A549 (cell line): Measurements from ENCODE around the gene RAD51B. TPM values are rescaled to one million over a fixed set of nuclear protein-coding genes. Genes with fewer than 3 reads are reported as not detected.
"Not testable (repeated sequence)": the region's sequence is repeated elsewhere in the genome, so short reads cannot be mapped to it uniquely, and the experiment has no call there.

ENCODE experiments used
- ATAC-seq, 2 experiments: fragments of 200-7000 bp in 1 of 2; fragments of >200 bp in 1 of 2; cut with Nextera tagmentation in 1 of 2; cut with Tn5 transposase in 1 of 2; 3 replicates each; pipeline versions ENCODE4 v1.8.0 to v1.9.1; 2018 to 2020; ENCODE audit warnings: mild to moderate bottlenecking in 1 of 2, moderate library complexity in 1 of 2
- CTCF ChIA-PET: fragments of 300-600 bp; sonication (Branson Sonifier 250); formaldehyde crosslinking; extraction: SDS; loops from one replicate; lab custom pipeline; 2021; ENCODE audit warnings: antibody characterized with exemption, inconsistent platforms; lab: Yijun Ruan, JAX
- POLR2A ChIA-PET: fragments of 350-600 bp; formaldehyde crosslinking; extraction: SDS; loops from one replicate; lab custom pipeline; 2021; ENCODE audit warnings: antibody characterized with exemption, inconsistent platforms; lab: Yijun Ruan, JAX
- DNase-seq, 2 experiments: peaks; one replicate each; pipeline versions ENCODE4 v3.0.0 to v3.0.0-alpha.2; 2011 to 2016; ENCODE audit warnings: low read depth in 1 of 2, low spot score in 1 of 2
- FAIRE-seq: peaks from 2 replicates; lab custom pipeline; 2011; peaks lifted over from hg19 to GRCh38; lab: Jason Lieb, UNC
- H3K27ac ChIP-seq, 2 experiments: fragments of >200 bp; sonication (Bioruptor Twin); formaldehyde crosslinking; 3 replicates each; pipeline ENCODE4 v1.5.1; 2016 to 2017
- H3K4me1 ChIP-seq: fragments of >200 bp; sonication (Bioruptor Twin); formaldehyde crosslinking; 3 replicates; pipeline ENCODE4 v1.6.1; 2016
- H3K4me2 ChIP-seq: fragments of >200 bp; sonication (Bioruptor Twin); formaldehyde crosslinking; 3 replicates; pipeline ENCODE4 v1.6.1; 2016
- H3K4me3 ChIP-seq: fragments of >200 bp; sonication (Bioruptor Twin); formaldehyde crosslinking; 3 replicates; pipeline ENCODE4 v1.5.1; 2016
- H3K9me3 ChIP-seq: fragments of >200 bp; sonication (Bioruptor Twin); formaldehyde crosslinking; 3 replicates; pipeline ENCODE4 v1.6.1; 2016
- CTCF ChIP-seq: fragments of >200 bp; sonication (Bioruptor Twin); formaldehyde crosslinking; IDR thresholded peaks from 3 replicates; pipeline ENCODE4 v1.5.1; 2016
- FOSL2 ChIP-seq, 2 experiments: fragments of 450-650 bp in 1 of 2; fragments of >200 bp in 1 of 2; sonication (Bioruptor Twin) in 1 of 2; formaldehyde crosslinking; IDR thresholded peaks; 2 replicates each; pipeline versions ENCODE4 v1.5.0 to v1.6.1; 2016 to 2020; ENCODE audit warnings: mild to moderate bottlenecking in 1 of 2, moderate library complexity in 1 of 2
- HOXB5 ChIP-seq: fragments of 250-450 bp; sonication (Bioruptor Pico); IDR thresholded peaks from 2 replicates; pipeline ENCODE4 v1.5.0; 2020; ENCODE audit warnings: mild to moderate bottlenecking, moderate library complexity
- JUNB ChIP-seq: fragments of >200 bp; sonication (Bioruptor Twin); formaldehyde crosslinking; IDR thresholded peaks from 2 replicates; pipeline ENCODE4 v1.6.1; 2016
- POLR2A ChIP-seq: IDR thresholded peaks from 2 replicates; pipeline ENCODE4 v1.6.1; 2012; ENCODE audit warnings: mild to moderate bottlenecking, low read length
- RAD21 ChIP-seq, 2 experiments: fragments of >200 bp in 1 of 2; sonication (Bioruptor Twin) in 1 of 2; formaldehyde crosslinking in 1 of 2; IDR thresholded peaks in 1 of 2; conservative IDR thresholded peaks in 1 of 2; 2 replicates in 1 of 2; 3 replicates in 1 of 2; pipeline ENCODE4 v1.6.1; 2012 to 2018; ENCODE audit warnings: inconsistent platforms in 1 of 2
- REST ChIP-seq: fragments of 200-600 bp; sonication (generic); IDR thresholded peaks from 2 replicates; pipeline ENCODE4 v1.6.1; 2016; ENCODE audit warnings: antibody characterized with exemption, mild to moderate bottlenecking, moderate library complexity
- RFX5 ChIP-seq: fragments of 450-650 bp; IDR thresholded peaks from 2 replicates; pipeline ENCODE4 v1.7.1; 2014; ENCODE audit warnings: antibody characterized with exemption, mild to moderate bottlenecking, moderate library complexity
- TP53 ChIP-seq: fragments of 250-450 bp; sonication (Bioruptor Pico); IDR thresholded peaks from 2 replicates; pipeline ENCODE4 v1.5.0; 2021; ENCODE audit warnings: mild to moderate bottlenecking, moderate library complexity
- ZNF302 ChIP-seq: fragments of 250-450 bp; sonication (Bioruptor Pico); IDR thresholded peaks from 2 replicates; pipeline ENCODE4 v1.9.0; 2021; ENCODE audit warnings: inconsistent platforms, mild to moderate bottlenecking, moderate library complexity
- ZSCAN20 ChIP-seq: fragments of 250-450 bp; sonication (Bioruptor Pico); IDR thresholded peaks from 2 replicates; pipeline ENCODE4 v1.8.0; 2022; ENCODE audit warnings: mild to moderate bottlenecking, moderate library complexity
- WGBS: methylation state at CpG from one replicate; pipeline ENCODE4 v1.1.6; 2017; ENCODE audit errors: missing lambda C conversion rate; 5-methylcytosine and 5-hydroxymethylcytosine counted together
- polyA plus RNA-seq, 4 experiments: library from polyadenylated mRNA; depleted of rRNA in 3 of 4; stranded (reverse); fragments of >200 nt; fragmentation: RNase III in 1 of 4; extraction: RNeasy Plus Mini Kit Qiagen cat#74134 plus additional on column Dnase treatment in 1 of 4; gene quantifications; 2 replicates in 3 of 4; 3 replicates in 1 of 4; pipeline ENCODE4 v1.2.3, GENCODE V29; 2011 to 2017
- TF ChIP-seq, protein P1 (sequence below): IDR thresholded peaks from 2 replicates; pipeline ENCODE4 v1.6.1; 2012

Gene RAD51B
- polyA plus RNA-seq, 2 of the 4 experiments (the other 2 are of a cell fraction): 7.2 to 10.8 TPM

DNA sequence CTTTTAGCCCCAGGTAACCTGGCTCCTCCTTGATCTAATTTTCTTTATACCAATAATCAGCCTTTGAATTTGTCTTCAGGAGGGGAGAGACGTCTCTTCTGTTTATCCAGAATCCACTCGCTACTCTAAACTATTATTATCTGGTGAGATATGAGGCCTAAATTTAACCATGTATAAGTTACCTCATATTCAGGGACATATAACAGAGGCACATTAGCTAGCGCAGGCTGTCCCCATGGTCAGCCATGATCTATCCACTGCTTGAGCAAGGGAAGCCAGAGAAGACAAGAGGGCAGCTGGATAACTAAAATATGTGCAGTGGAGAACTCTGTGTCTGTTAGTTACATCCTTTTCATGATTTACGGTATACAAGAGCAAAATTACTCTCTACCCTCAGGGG is 481.0 kb downstream of the RAD51B start:
- no peak for TF ChIP-seq TP53 (CRISPR knock-in tag)
- Histone ChIP-seq H3K9me3 (no peaks in the 10 kb centered on the region), H3K4me3 (no peak overlapping the region), H3K27ac (no peak overlapping the region), H3K4me1 (no peaks in the 10 kb centered on the region), H3K4me2 (no peak overlapping the region)
- ATAC-seq: no peak
- ChIA-PET CTCF (interaction anchor here (1.8 to 2.0 kb wide), 2 partner anchors 8 to 14 kb away, joined by 6 to 8 read pairs; no protein-coding TSS in a partner anchor), POLR2A (no interaction called here)
- 93% methylated on average over 4 of the region's 4 CpGs for WGBS
- no peak for FAIRE-seq
- DNase-seq: no peak

- 52% methylated on average over 1 of the region's 1 CpG for WGBS
- H3K4me2 ChIP-seq: no peak overlapping the region
- H3K4me1 ChIP-seq: no peaks in the 10 kb centered on the region
- H3K4me3 ChIP-seq: no peak overlapping the region
- CTCF ChIA-PET: interaction anchor here (0.8 to 2.0 kb wide), 3 partner anchors 14 to 20 kb away, joined by 3 to 8 read pairs (median 3); no protein-coding TSS in a partner anchor
- H3K9me3 ChIP-seq: no peaks in the 10 kb centered on the region
- POLR2A ChIA-PET: no interaction called here
- DNase-seq (no peak), FAIRE-seq (no peak), ATAC-seq (no peak)
- TF ChIP-seq RAD21 (conservative IDR thresholded peaks at IDR 0.05 in 1 of 2, IDR thresholded peaks at IDR 0.05 in 1 of 2) (no peak), TP53 (CRISPR knock-in tag) (no peak), ZSCAN20 (CRISPR knock-in tag) (no peak), CTCF (no peak), JUNB (no peak), HOXB5 (CRISPR knock-in tag) (no peak), POLR2A (no peak), RFX5 (no peak), ZNF302 (CRISPR knock-in tag) (no peak)
- no peak overlapping the region for H3K27ac ChIP-seq
Measured at GRCh38 chr14:68301219-68301618, 481.6 kb downstream of the RAD51B start.

- H3K4me2 ChIP-seq, POLR2A ChIA-PET, H3K4me3 ChIP-seq, H3K9me3 ChIP-seq, H3K4me1 ChIP-seq, DNase-seq, FAIRE-seq, ATAC-seq, H3K27ac ChIP-seq: not testable (repeated sequence)
- WGBS: 93% methylated on average over 2 of the region's 2 CpGs
- CTCF ChIA-PET: interaction anchor here (2.0 kb wide), 1 partner anchor 12 kb away, joined by 8 read pairs; no protein-coding TSS in a partner anchor
Measured at GRCh38 chr14:68302938-68303337, 483.4 kb downstream of the RAD51B start.

DNA sequence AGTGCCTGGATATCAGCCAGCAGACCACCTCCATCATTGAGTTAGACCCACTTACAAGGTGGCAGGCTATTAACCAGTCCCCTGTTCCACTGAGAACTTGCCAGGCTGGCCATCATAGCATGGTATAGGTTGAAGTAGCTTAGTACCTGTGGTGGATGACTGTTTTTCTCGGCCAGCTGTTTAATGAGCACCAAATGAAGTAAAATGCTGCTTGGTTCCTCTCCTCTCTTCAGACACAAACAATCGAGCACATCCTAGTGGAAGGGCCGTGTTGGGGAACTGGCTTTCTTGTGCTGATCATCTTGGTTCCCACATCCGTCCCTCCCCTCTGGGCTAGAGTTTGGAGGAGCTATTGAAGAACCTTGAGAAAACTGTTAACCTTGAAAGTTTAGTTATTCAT is 486.2 kb downstream of the RAD51B start:
- 90% methylated on average over 4 of the region's 4 CpGs for WGBS
- FAIRE-seq (no peak), ATAC-seq (no peak), DNase-seq (no peak)
- Histone ChIP-seq H3K27ac (no peak overlapping the region), H3K4me1 (no peaks in the 10 kb centered on the region), H3K9me3 (no peaks in the 10 kb centered on the region), H3K4me2 (no peak overlapping the region), H3K4me3 (no peak overlapping the region)
- CTCF ChIA-PET: interaction anchor here (1.1 kb wide), 1 partner anchor 9 kb away, joined by 3 read pairs; no protein-coding TSS in a partner anchor
- POLR2A ChIA-PET: no interaction called here
- no peak for TF ChIP-seq FOSL2 (IDR thresholded peaks at IDR 0.05)
- TF ChIP-seq FOSL2 (CRISPR knock-in tag; IDR thresholded peaks at IDR 0.05): no peak
- TF ChIP-seq REST: no peak
- TF ChIP-seq, protein P1, sequence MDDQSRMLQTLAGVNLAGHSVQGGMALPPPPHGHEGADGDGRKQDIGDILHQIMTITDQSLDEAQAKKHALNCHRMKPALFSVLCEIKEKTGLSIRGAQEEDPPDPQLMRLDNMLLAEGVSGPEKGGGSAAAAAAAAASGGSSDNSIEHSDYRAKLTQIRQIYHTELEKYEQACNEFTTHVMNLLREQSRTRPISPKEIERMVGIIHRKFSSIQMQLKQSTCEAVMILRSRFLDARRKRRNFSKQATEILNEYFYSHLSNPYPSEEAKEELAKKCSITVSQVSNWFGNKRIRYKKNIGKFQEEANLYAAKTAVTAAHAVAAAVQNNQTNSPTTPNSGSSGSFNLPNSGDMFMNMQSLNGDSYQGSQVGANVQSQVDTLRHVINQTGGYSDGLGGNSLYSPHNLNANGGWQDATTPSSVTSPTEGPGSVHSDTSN: no peak
